H1 (cell line): ENCODE measurements around the gene C19orf25. TPM values are rescaled to one million over a fixed set of nuclear protein-coding genes. Genes with fewer than 3 reads are reported as not detected.

Source experiments
- CTCF ChIA-PET: fragments of 300-600 bp; sonication (Branson Sonifier 250); formaldehyde crosslinking; loops from one replicate; lab custom pipeline; 2021; ENCODE audit not compliant: partially characterized antibody; lab: Charles Lee
- POLR2A ChIA-PET: fragments of 300-600 bp; sonication (Branson Sonifier 250); formaldehyde crosslinking; loops from one replicate; lab custom pipeline; 2021; ENCODE audit warnings: inconsistent platforms; ENCODE audit not compliant: partially characterized antibody; lab: Charles Lee
- DNase-seq, 2 experiments: peaks; one replicate each; pipeline versions ENCODE4 v3.0.0 to v3.0.0-alpha.2; 2010 to 2022; ENCODE audit warnings: low spot score in 2 of 2, low read depth in 1 of 2, mixed read lengths in 1 of 2
- FAIRE-seq: peaks from 2 replicates; lab custom pipeline; 2011; peaks lifted over from hg19 to GRCh38; lab: Jason Lieb, UNC
- H2AFZ ChIP-seq: 2 replicates; pipeline ENCODE4 v1.8.1; 2012; ENCODE audit warnings: low read length, inconsistent platforms
- H2AK5ac ChIP-seq: 2 replicates; pipeline ENCODE4 v1.6.1; 2013; ENCODE audit warnings: low read depth, low read length
- H2BK120ac ChIP-seq: replicated peaks from 2 replicates; pipeline ENCODE3; 2013; ENCODE audit warnings: low read depth, low read length, inconsistent platforms
- H2BK12ac ChIP-seq: 2 replicates; pipeline ENCODE4 v1.6.1; 2013; ENCODE audit warnings: low read depth, low read length
- H2BK15ac ChIP-seq: 2 replicates; pipeline ENCODE4 v1.6.1; 2013; ENCODE audit warnings: low read length
- H2BK20ac ChIP-seq: 2 replicates; pipeline ENCODE4 v1.6.1; 2013; ENCODE audit warnings: low read length
- H2BK5ac ChIP-seq: 2 replicates; pipeline ENCODE4 v1.6.1; 2013; ENCODE audit warnings: low read depth, low read length
- H3K14ac ChIP-seq: 2 replicates; pipeline ENCODE4 v1.6.1; 2013; ENCODE audit warnings: inconsistent platforms; ENCODE audit not compliant: insufficient read length
- H3K18ac ChIP-seq: 2 replicates; pipeline ENCODE4 v1.6.1; 2013; ENCODE audit warnings: low read length; ENCODE audit errors: extremely low read depth
- H3K23ac ChIP-seq: 2 replicates; pipeline ENCODE4 v1.6.1; 2013; ENCODE audit warnings: inconsistent platforms; ENCODE audit not compliant: insufficient read length
- H3K23me2 ChIP-seq: 2 replicates; pipeline ENCODE4 v1.6.1; 2013; ENCODE audit warnings: low read depth, low read length
- H3K27ac ChIP-seq: 2 replicates; pipeline ENCODE4 v1.6.1; 2011; ENCODE audit warnings: low read depth, low read length, inconsistent platforms
- H3K27me3 ChIP-seq, 4 experiments: replicated peaks in 1 of 4; 1 replicate in 1 of 4; 2 replicates in 3 of 4; pipeline versions ENCODE4 v1.6.1 to v1.8.1; 2011 to 2013; ENCODE audit warnings: low read length in 3 of 4, mild to moderate bottlenecking in 3 of 4, inconsistent platforms in 2 of 4, mixed read lengths in 2 of 4, moderate library complexity in 1 of 4; ENCODE audit not compliant: control insufficient read depth in 3 of 4, insufficient read depth in 3 of 4; ENCODE audit errors: extremely low read depth in 1 of 4
- H3K36me3 ChIP-seq, 4 experiments: 2 replicates each; pipeline versions ENCODE4 v1.6.1 to v1.8.1; 2011 to 2013; ENCODE audit warnings: mild to moderate bottlenecking in 4 of 4, low read length in 3 of 4, moderate library complexity in 2 of 4, control low read depth in 1 of 4, inconsistent platforms in 1 of 4; ENCODE audit not compliant: insufficient read depth in 4 of 4, control insufficient read depth in 2 of 4
- H3K4ac ChIP-seq: replicated peaks from 2 replicates; pipeline ENCODE3; 2013; ENCODE audit warnings: low read length, low read depth, mixed read lengths, inconsistent platforms; ENCODE audit not compliant: insufficient read length
- H3K4me1 ChIP-seq, 4 experiments: replicated peaks in 1 of 4; 1 replicate in 1 of 4; 2 replicates in 3 of 4; pipeline versions ENCODE4 v1.6.1 to v1.8.1; 2011 to 2013; ENCODE audit warnings: low read length in 3 of 4, inconsistent platforms in 2 of 4, mixed read lengths in 1 of 4; ENCODE audit not compliant: insufficient read depth in 4 of 4, control insufficient read depth in 3 of 4
- H3K4me2 ChIP-seq, 2 experiments: 2 replicates each; pipeline versions ENCODE4 v1.6.1 to v1.8.1; 2011 to 2013; ENCODE audit warnings: low read depth in 2 of 2, low read length in 2 of 2, control low read depth in 1 of 2, inconsistent platforms in 1 of 2, mild to moderate bottlenecking in 1 of 2; ENCODE audit not compliant: insufficient read depth in 1 of 2
- H3K4me3 ChIP-seq, 4 experiments: fragments of 200-600, 300-600 bp in 1 of 4; sonication (generic), shearing (Covaris generic), sonication (Bioruptor Twin) in 1 of 4; 2 replicates each; pipeline versions ENCODE4 v1.5.1 to v1.8.1; 2011 to 2016; ENCODE audit warnings: low read length in 4 of 4, low read depth in 3 of 4, control low read depth in 2 of 4, inconsistent platforms in 2 of 4, mild to moderate bottlenecking in 2 of 4, mixed read lengths in 1 of 4, moderate library complexity in 1 of 4; ENCODE audit not compliant: insufficient read depth in 2 of 4; ENCODE audit errors: extremely low read depth in 1 of 4
- H3K56ac ChIP-seq: replicated peaks from 2 replicates; pipeline ENCODE3; 2013; ENCODE audit warnings: low read depth, mild to moderate bottlenecking, mixed read lengths, low read length, inconsistent platforms; ENCODE audit not compliant: insufficient read length
- H3K79me1 ChIP-seq: 2 replicates; pipeline ENCODE4 v1.6.1; 2013; ENCODE audit warnings: low read depth, low read length, control low read depth
- H3K79me2 ChIP-seq, 2 experiments: 2 replicates each; pipeline versions ENCODE4 v1.6.1 to v1.8.1; 2012 to 2013; ENCODE audit warnings: low read length in 2 of 2, mild to moderate bottlenecking in 2 of 2, inconsistent platforms in 1 of 2; ENCODE audit not compliant: insufficient read depth in 2 of 2, control insufficient read depth in 1 of 2
- H3K9ac ChIP-seq, 4 experiments: replicated peaks in 1 of 4; 1 replicate in 1 of 4; 2 replicates in 3 of 4; pipeline versions ENCODE4 v1.6.1 to v1.8.1; 2011 to 2013; ENCODE audit warnings: low read depth in 3 of 4, low read length in 3 of 4, control low read depth in 2 of 4, mild to moderate bottlenecking in 2 of 4, moderate library complexity in 2 of 4, inconsistent platforms in 1 of 4; ENCODE audit errors: extremely low read depth in 1 of 4
- H3K9me3 ChIP-seq, 2 experiments: 2 replicates each; pipeline versions ENCODE4 v1.6.1 to v1.8.1; 2012 to 2013; ENCODE audit warnings: mild to moderate bottlenecking in 2 of 2, moderate library complexity in 2 of 2, control low read depth in 1 of 2, inconsistent platforms in 1 of 2, low read depth in 1 of 2, low read length in 1 of 2, mixed read lengths in 1 of 2; ENCODE audit not compliant: insufficient read depth in 2 of 2
- H4K20me1 ChIP-seq, 2 experiments: replicated peaks in 1 of 2; 2 replicates each; pipeline versions ENCODE3 to v1.8.1; 2011 to 2013; ENCODE audit warnings: inconsistent platforms in 2 of 2, low read length in 2 of 2, mild to moderate bottlenecking in 1 of 2; ENCODE audit not compliant: insufficient read depth in 2 of 2, control insufficient read depth in 1 of 2
- H4K5ac ChIP-seq: 2 replicates; pipeline ENCODE4 v1.6.1; 2013; ENCODE audit warnings: low read length, low read depth, mixed read lengths, inconsistent platforms; ENCODE audit not compliant: insufficient read length
- H4K8ac ChIP-seq: 2 replicates; pipeline ENCODE4 v1.8.0; 2013; ENCODE audit warnings: mild to moderate bottlenecking, moderate library complexity, low read length, inconsistent platforms; ENCODE audit not compliant: insufficient read depth; ENCODE audit errors: extremely low read depth
- H4K91ac ChIP-seq: replicated peaks from 2 replicates; pipeline ENCODE3; 2013; ENCODE audit warnings: low read length, mixed read lengths, inconsistent platforms; ENCODE audit not compliant: insufficient read length
- CREB1 ChIP-seq: IDR thresholded peaks from 2 replicates; pipeline ENCODE4 v1.6.1; 2012; ENCODE audit warnings: inconsistent platforms
- CTBP2 ChIP-seq: IDR thresholded peaks from 2 replicates; pipeline ENCODE4 v1.7.0; 2011; ENCODE audit warnings: borderline replicate concordance, mild to moderate bottlenecking, moderate library complexity, mixed read lengths, low read length; ENCODE audit not compliant: insufficient read depth, insufficient read length
- TCF12 ChIP-seq: IDR thresholded peaks from 2 replicates; pipeline ENCODE4 v1.6.1; 2011; ENCODE audit warnings: low read depth, mild to moderate bottlenecking, low read length
- whole genome bisulfite sequencing, 2 experiments: shearing (Covaris generic) in 1 of 2; methylation state at CpG; one replicate each; pipeline versions ENCODE4 v1.1.6 to v1.1.7; 2013 to 2015; ENCODE audit warnings: low lambda C conversion rate in 2 of 2, mixed read lengths in 2 of 2, inconsistent platforms in 1 of 2, low coverage in 1 of 2, missing lambda C conversion rate in 1 of 2; ENCODE audit not compliant: insufficient replicate concordance in 2 of 2, insufficient coverage in 1 of 2, insufficient read length in 1 of 2; ENCODE audit errors: extremely low coverage in 1 of 2, missing lambda C conversion rate in 1 of 2; 5-methylcytosine and 5-hydroxymethylcytosine counted together
- polyA plus RNA-seq, 7 experiments: library from polyadenylated mRNA; depleted of rRNA in 3 of 7; stranded (reverse) in 5 of 7; unstranded in 2 of 7; fragments of >200 nt in 5 of 7; fragments of 200-250 nt in 2 of 7; gene quantifications; 1 replicate in 5 of 7; 2 replicates in 1 of 7; 4 replicates in 1 of 7; pipeline versions ENCODE4 v1.2.1 to v1.2.3, GENCODE V29; 2011 to 2013; ENCODE audit warnings: missing spikeins in 2 of 7, mixed read lengths in 2 of 7
- total RNA-seq: library from RNA; stranded (reverse); fragmentation: NEBNext Ultra II Directional; extraction: Animal tissue kit (Norgen Biotek cat#: 25700); gene quantifications from 2 replicates; pipeline ENCODE4 v1.2.1, GENCODE V29; 2021
- TF ChIP-seq, protein P1 (sequence below): IDR thresholded peaks from 2 replicates; pipeline ENCODE4 v1.6.1; 2012; ENCODE audit warnings: low read length, inconsistent platforms
- TF ChIP-seq, protein P2 (sequence below): IDR thresholded peaks from 2 replicates; pipeline ENCODE4 v1.6.1; 2011; ENCODE audit warnings: low read length, improper control_type of control experiment

The C19orf25 gene
- total and polyA plus RNA-seq, 2 of the 8 experiments (the other 6 are each of a cell fraction or from before 2014, with no cell fraction given), result 41.3 to 67.4 TPM

- Histone ChIP-seq H2BK20ac (no peak overlapping the region), H2BK15ac (no peak overlapping the region), H3K9me3 (no peaks in the 10 kb centered on the region), H3K18ac (no peak overlapping the region), H3K4me1 (peaks cover 0 to 3% (median 0%) of the 10 kb centered on the region in 4 experiments; a peak in 1 of 7 replicates), H4K91ac (no peak overlapping the region), H3K79me1 (peaks cover 7% of the 10 kb centered on the region), H3K27ac (no peak overlapping the region), H3K4ac (no peak overlapping the region), H3K27me3 (no peaks in the 10 kb centered on the region), H3K9ac (no peak overlapping the region), H2BK12ac (no peak overlapping the region), H3K79me2 (peaks cover 0 to 37% of the 10 kb centered on the region in 2 experiments; a peak in 2 of 4 replicates), H4K8ac (0 out of 2 replicates have a peak overlapping the region, but pooled peaks have one; percentile 4), H3K56ac (no peak overlapping the region), H3K4me2 (no peak overlapping the region), H4K5ac (no peak overlapping the region), H2BK120ac (no peak overlapping the region), H4K20me1 (peaks cover 32 to 46% of the 10 kb centered on the region in 2 experiments), H3K23me2 (no peaks in the 10 kb centered on the region), H3K4me3 (no peak overlapping the region), H2BK5ac (no peak overlapping the region), H2AFZ (no peak overlapping the region), H3K23ac (no peak overlapping the region), H3K36me3 (peaks cover 30 to 78% (median 65%) of the 10 kb centered on the region in 4 experiments), H2AK5ac (no peak overlapping the region), H3K14ac (no peak overlapping the region)
- CTCF ChIA-PET, result interaction anchor here (1.0 to 1.5 kb wide), 2 partner anchors 9 to 25 kb away, joined by 3 to 8 read pairs; no protein-coding TSS in a partner anchor
- TF ChIP-seq, protein P1, sequence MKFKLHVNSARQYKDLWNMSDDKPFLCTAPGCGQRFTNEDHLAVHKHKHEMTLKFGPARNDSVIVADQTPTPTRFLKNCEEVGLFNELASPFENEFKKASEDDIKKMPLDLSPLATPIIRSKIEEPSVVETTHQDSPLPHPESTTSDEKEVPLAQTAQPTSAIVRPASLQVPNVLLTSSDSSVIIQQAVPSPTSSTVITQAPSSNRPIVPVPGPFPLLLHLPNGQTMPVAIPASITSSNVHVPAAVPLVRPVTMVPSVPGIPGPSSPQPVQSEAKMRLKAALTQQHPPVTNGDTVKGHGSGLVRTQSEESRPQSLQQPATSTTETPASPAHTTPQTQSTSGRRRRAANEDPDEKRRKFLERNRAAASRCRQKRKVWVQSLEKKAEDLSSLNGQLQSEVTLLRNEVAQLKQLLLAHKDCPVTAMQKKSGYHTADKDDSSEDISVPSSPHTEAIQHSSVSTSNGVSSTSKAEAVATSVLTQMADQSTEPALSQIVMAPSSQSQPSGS, result no peak
- TF ChIP-seq CTBP2 (no peak), TCF12 (no peak), CREB1 (no peak)
- TF ChIP-seq, protein P2, sequence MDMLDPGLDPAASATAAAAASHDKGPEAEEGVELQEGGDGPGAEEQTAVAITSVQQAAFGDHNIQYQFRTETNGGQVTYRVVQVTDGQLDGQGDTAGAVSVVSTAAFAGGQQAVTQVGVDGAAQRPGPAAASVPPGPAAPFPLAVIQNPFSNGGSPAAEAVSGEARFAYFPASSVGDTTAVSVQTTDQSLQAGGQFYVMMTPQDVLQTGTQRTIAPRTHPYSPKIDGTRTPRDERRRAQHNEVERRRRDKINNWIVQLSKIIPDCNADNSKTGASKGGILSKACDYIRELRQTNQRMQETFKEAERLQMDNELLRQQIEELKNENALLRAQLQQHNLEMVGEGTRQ, result no peak
- FAIRE-seq, result no peak
- POLR2A ChIA-PET, result interaction anchor here (0.7 to 1.9 kb wide), 10 partner anchors 9 to 47 kb away, joined by 3 to 9 read pairs (median 3); no protein-coding TSS in a partner anchor
- DNase-seq, result no peak
- 89% methylated on average over 27 of the region's 27 CpGs; no CpG with 5 or more reads in 1 of the 2 experiments for WGBS, 2 experiments
Measured at GRCh38 chr19:1427221-1427920, 51.6 kb downstream of the C19orf25 start.
